Ectodermal cell (in vitro differentiated cells): ENCODE measurements around the gene ARHGAP18.

Experiments used
- H3K27ac ChIP-seq: 2 replicates; pipeline ENCODE4 v1.7.0; 2013; ENCODE audit warnings: mild to moderate bottlenecking, low read depth, low read length; ENCODE audit not compliant: insufficient read depth, poor library complexity, severe bottlenecking
- H3K27me3 ChIP-seq: 2 replicates; pipeline ENCODE4 v1.7.0; 2013; ENCODE audit warnings: mild to moderate bottlenecking, low read length; ENCODE audit not compliant: insufficient read depth, control insufficient read depth, poor library complexity, severe bottlenecking
- H3K36me3 ChIP-seq: one replicate; pipeline ENCODE4 v1.7.0; 2013; ENCODE audit warnings: low read length; ENCODE audit not compliant: control insufficient read depth, insufficient read depth
- H3K4me1 ChIP-seq: one replicate; pipeline ENCODE4 v1.7.0; 2013; ENCODE audit warnings: low read length; ENCODE audit not compliant: control insufficient read depth, insufficient read depth
- H3K4me3 ChIP-seq: 2 replicates; pipeline ENCODE4 v1.7.0; 2013; ENCODE audit warnings: low read depth, low read length, control low read depth; ENCODE audit not compliant: insufficient read depth
- H3K9me3 ChIP-seq: 2 replicates; pipeline ENCODE4 v1.7.0; 2013; ENCODE audit warnings: mild to moderate bottlenecking, low read length, moderate library complexity; ENCODE audit not compliant: control insufficient read depth
- WGBS, 2 experiments: methylation state at CpG; one replicate each; pipeline ENCODE4 v1.1.7; 2013; ENCODE audit warnings: missing lambda C conversion rate in 2 of 2; 5-methylcytosine and 5-hydroxymethylcytosine counted together

ARHGAP18 gene

GRCh38 chr6:129608886-129609537 lies 101.0 kb downstream of the ARHGAP18 start:
- Histone ChIP-seq H3K27me3 (no peaks in the 10 kb centered on the region), H3K27ac (no peak overlapping the region), H3K4me1 (no peaks in the 10 kb centered on the region), H3K4me3 (no peak overlapping the region), H3K9me3 (no peaks in the 10 kb centered on the region), H3K36me3 (no peaks in the 10 kb centered on the region)
- 93 to 96% methylated on average over 2 to 3 of the region's 3 CpGs for WGBS, 2 experiments

- no peaks in the 10 kb centered on the region for H3K4me1 ChIP-seq
- no peaks in the 10 kb centered on the region for H3K9me3 ChIP-seq
- H3K4me3 ChIP-seq: no peak overlapping the region
- 64 to 67% methylated on average over 6 of the region's 6 CpGs for WGBS, 2 experiments
- no peaks in the 10 kb centered on the region for H3K36me3 ChIP-seq
- H3K27me3 ChIP-seq: no peaks in the 10 kb centered on the region
- H3K27ac ChIP-seq: no peak overlapping the region
These were observed 102.3 kb downstream of the ARHGAP18 start for GRCh38 chr6:129607581-129608186.

- Histone ChIP-seq H3K36me3 (no peaks in the 10 kb centered on the region), H3K27ac (no peak overlapping the region), H3K27me3 (no peaks in the 10 kb centered on the region), H3K4me3 (no peak overlapping the region), H3K9me3 (no peaks in the 10 kb centered on the region), H3K4me1 (no peaks in the 10 kb centered on the region)
- 92 to 96% methylated on average over 5 of the region's 5 CpGs for WGBS, 2 experiments
These were observed 103.3 kb downstream of the ARHGAP18 start for GRCh38 chr6:129606664-129607063.

- H3K27ac ChIP-seq: no peak overlapping the region
- no peak overlapping the region for H3K4me3 ChIP-seq
- H3K4me1 ChIP-seq: no peaks in the 10 kb centered on the region
- H3K27me3 ChIP-seq: no peaks in the 10 kb centered on the region
- H3K36me3 ChIP-seq: no peaks in the 10 kb centered on the region
- WGBS, 2 experiments: 89 to 93% methylated on average over 7 of the region's 7 CpGs
- no peaks in the 10 kb centered on the region for H3K9me3 ChIP-seq
These were observed 104.0 kb downstream of the ARHGAP18 start for GRCh38 chr6:129605967-129606366.

GRCh38 chr6:129605095-129605494 lies 104.9 kb downstream of the ARHGAP18 start:
- Histone ChIP-seq H3K36me3 (no peaks in the 10 kb centered on the region), H3K9me3 (no peaks in the 10 kb centered on the region), H3K27ac (no peak overlapping the region), H3K27me3 (no peaks in the 10 kb centered on the region), H3K4me1 (no peaks in the 10 kb centered on the region), H3K4me3 (no peak overlapping the region)
- no CpG with 5 or more reads among the region's 1 CpG for WGBS, 2 experiments

GRCh38 chr6:129604321-129604720 lies 105.7 kb downstream of the ARHGAP18 start:
- Histone ChIP-seq H3K36me3 (no peaks in the 10 kb centered on the region), H3K27ac (no peak overlapping the region)

GRCh38 chr6:129603741-129604140 lies 106.2 kb downstream of the ARHGAP18 start:
- no peaks in the 10 kb centered on the region for H3K9me3 ChIP-seq
- no peaks in the 10 kb centered on the region for H3K27me3 ChIP-seq
- H3K4me1 ChIP-seq: no peaks in the 10 kb centered on the region
- 87 to 89% methylated on average over 2 of the region's 2 CpGs for WGBS, 2 experiments
- no peak overlapping the region for H3K27ac ChIP-seq
- no peaks in the 10 kb centered on the region for H3K36me3 ChIP-seq
- no peak overlapping the region for H3K4me3 ChIP-seq

More at GRCh38 chr6:129604321-129604720, 105.7 kb downstream of the ARHGAP18 start:
- 92 to 96% methylated on average over 4 of the region's 4 CpGs for WGBS, 2 experiments
- Histone ChIP-seq H3K4me3 (no peak overlapping the region), H3K27me3 (no peaks in the 10 kb centered on the region), H3K4me1 (no peaks in the 10 kb centered on the region), H3K9me3 (no peaks in the 10 kb centered on the region)

- Histone ChIP-seq H3K27ac (no peak overlapping the region), H3K4me1 (no peaks in the 10 kb centered on the region), H3K27me3 (no peaks in the 10 kb centered on the region), H3K9me3 (no peaks in the 10 kb centered on the region), H3K36me3 (no peaks in the 10 kb centered on the region), H3K4me3 (no peak overlapping the region)
- WGBS, 2 experiments: 93 to 94% methylated on average over 3 of the region's 3 CpGs
These were observed 108.7 kb downstream of the ARHGAP18 start for GRCh38 chr6:129601323-129601722.

- Histone ChIP-seq H3K9me3 (no peaks in the 10 kb centered on the region), H3K27me3 (no peaks in the 10 kb centered on the region), H3K4me1 (no peaks in the 10 kb centered on the region), H3K27ac (no peak overlapping the region), H3K36me3 (no peaks in the 10 kb centered on the region), H3K4me3 (no peak overlapping the region)
- 45 to 46% methylated on average over 5 of the region's 5 CpGs for WGBS, 2 experiments
These were observed 110.5 kb downstream of the ARHGAP18 start for GRCh38 chr6:129599467-129599866.

GRCh38 chr6:129598244-129599187 lies 111.5 kb downstream of the ARHGAP18 start:
- H3K4me3 ChIP-seq: no peak overlapping the region
- H3K27me3 ChIP-seq: no peaks in the 10 kb centered on the region
- no peak overlapping the region for H3K27ac ChIP-seq
- H3K36me3 ChIP-seq: no peaks in the 10 kb centered on the region
- H3K4me1 ChIP-seq: no peaks in the 10 kb centered on the region
- WGBS, 2 experiments: 40% methylated on average over 1 of the region's 6 CpGs; no CpG with 5 or more reads in 1 of the 2 experiments
- H3K9me3 ChIP-seq: no peaks in the 10 kb centered on the region
